Psoas muscle (tissue), 8 donors: ENCODE data around the gene PLPP3. TPM values are rescaled to one million over a fixed set of nuclear protein-coding genes. Genes with fewer than 3 reads are reported as not detected.

Source experiments
- ATAC-seq, 4 donors: fragments of 200-7000 bp; cut with Tn5 transposase; one replicate each; pipeline ENCODE4 v1.9.1; 2020; ENCODE audit warnings: moderate library complexity in 3 of 4, mild to moderate bottlenecking in 2 of 4
- DNase-seq, 2 donors: peaks; one replicate each; pipeline ENCODE4 v3.0.0-alpha.2; 2020
- H3K27ac ChIP-seq: fragments of 200-600 bp; one replicate; pipeline ENCODE4 v1.8.0; 2022
- H3K27me3 ChIP-seq, 3 donors: fragments of 200-600 bp in 1 of 3; one replicate each; pipeline versions ENCODE4 v1.6.1 to v1.8.0; 2013 to 2022; ENCODE audit warnings: low read length in 2 of 3, mild to moderate bottlenecking in 2 of 3, moderate library complexity in 1 of 3; ENCODE audit not compliant: insufficient read depth in 3 of 3
- H3K36me3 ChIP-seq, 2 donors: fragments of 200-600 bp in 1 of 2; one replicate each; pipeline versions ENCODE4 v1.6.1 to v1.8.0; 2013 to 2022; ENCODE audit warnings: low read depth in 1 of 2, mild to moderate bottlenecking in 1 of 2, moderate library complexity in 1 of 2; ENCODE audit not compliant: insufficient read depth in 1 of 2
- H3K4me1 ChIP-seq: fragments of 200-600 bp; one replicate; pipeline ENCODE4 v1.8.0; 2022
- H3K4me3 ChIP-seq: fragments of 200-600 bp; one replicate; pipeline ENCODE4 v1.8.0; 2022; ENCODE audit warnings: mild to moderate bottlenecking
- H3K9me3 ChIP-seq: fragments of 200-600 bp; one replicate; pipeline ENCODE4 v1.8.0; 2022
- WGBS, 3 donors: extraction: QIAGEN DNeasy Blood & Tissue Kit; methylation state at CpG; one replicate each; pipeline versions ENCODE4 v1.1.6 to v1.1.7; 2013; 5-methylcytosine and 5-hydroxymethylcytosine counted together
- intact Hi-C, 2 donors: fragments of 100-400 bp; cut with DNase I; formaldehyde crosslinking; loops; one replicate each; pipeline versions ENCODE4 v1.11.0 to v1.14.2; 2022
- polyA plus RNA-seq, 3 donors: library from polyadenylated mRNA; stranded (reverse); fragments of 200-250 nt; gene quantifications; one replicate each; pipeline ENCODE4 v1.2.3, GENCODE V29; 2013
- total RNA-seq, 4 donors: library from RNA; stranded (reverse); fragmentation: NEBNext Ultra II Directional in 2 of 4; extraction: Animal tissue kit (Norgen Biotek cat#: 25700) in 2 of 4; gene quantifications; one replicate each; pipeline versions ENCODE4 v1.2.1 to v1.2.4, GENCODE V29; 2021 to 2023
- TF ChIP-seq, protein P1 (sequence below): fragments of 200-600 bp; IDR thresholded peaks from one replicate; pipeline ENCODE4 v1.8.0; 2022; ENCODE audit warnings: antibody characterized with exemption
- donor health status: healthy with polysubstance abuse.
- donor health status: DM: no; HTN: no; CAD: no; lungs with moderate emphysema.
- donor health status: Bipolar disorder and iron deficiency.
- donor health status: healthy.
- donor health status: DM: yes; HTN: yes; CAD: no.
- donor health status: DM: no; HTN: no; CAD: no.
- donor health status: DM: no; HTN: no; CAD: no.
- donor health status: DM: yes; HTN: yes; CAD: no.

PLPP3 gene
- total and polyA plus RNA-seq, 7 donors, result 35.5 to 69.1 (median 46.3) TPM

DNA sequence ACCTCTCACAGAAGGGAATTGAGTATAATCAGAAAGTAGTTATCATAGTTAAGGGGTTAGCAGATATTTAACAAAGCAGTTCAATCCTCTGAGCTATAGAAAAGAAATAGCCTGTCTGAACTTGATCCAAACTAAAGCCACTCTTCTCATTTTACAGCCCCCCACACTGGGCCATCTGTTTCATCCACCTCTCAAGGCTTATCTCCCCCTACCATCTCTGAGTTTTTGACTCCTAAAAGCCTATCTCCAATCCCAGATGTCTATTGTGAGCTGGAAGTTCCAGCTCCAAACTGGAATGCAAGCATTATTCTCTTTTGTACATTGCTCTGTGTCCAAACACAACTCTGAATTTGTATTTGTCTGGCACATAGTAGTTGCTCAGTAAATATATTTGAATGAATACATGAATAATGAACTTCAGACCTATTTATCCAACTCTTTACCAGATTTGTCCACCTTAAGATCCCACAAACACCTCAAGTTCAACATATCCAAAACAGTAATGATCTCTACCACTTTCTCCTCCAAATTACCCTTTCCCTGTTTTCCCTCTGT, 98.1 kb downstream of the PLPP3 start:
- TF ChIP-seq, protein P1, sequence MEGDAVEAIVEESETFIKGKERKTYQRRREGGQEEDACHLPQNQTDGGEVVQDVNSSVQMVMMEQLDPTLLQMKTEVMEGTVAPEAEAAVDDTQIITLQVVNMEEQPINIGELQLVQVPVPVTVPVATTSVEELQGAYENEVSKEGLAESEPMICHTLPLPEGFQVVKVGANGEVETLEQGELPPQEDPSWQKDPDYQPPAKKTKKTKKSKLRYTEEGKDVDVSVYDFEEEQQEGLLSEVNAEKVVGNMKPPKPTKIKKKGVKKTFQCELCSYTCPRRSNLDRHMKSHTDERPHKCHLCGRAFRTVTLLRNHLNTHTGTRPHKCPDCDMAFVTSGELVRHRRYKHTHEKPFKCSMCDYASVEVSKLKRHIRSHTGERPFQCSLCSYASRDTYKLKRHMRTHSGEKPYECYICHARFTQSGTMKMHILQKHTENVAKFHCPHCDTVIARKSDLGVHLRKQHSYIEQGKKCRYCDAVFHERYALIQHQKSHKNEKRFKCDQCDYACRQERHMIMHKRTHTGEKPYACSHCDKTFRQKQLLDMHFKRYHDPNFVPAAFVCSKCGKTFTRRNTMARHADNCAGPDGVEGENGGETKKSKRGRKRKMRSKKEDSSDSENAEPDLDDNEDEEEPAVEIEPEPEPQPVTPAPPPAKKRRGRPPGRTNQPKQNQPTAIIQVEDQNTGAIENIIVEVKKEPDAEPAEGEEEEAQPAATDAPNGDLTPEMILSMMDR, result no peak
- H3K9me3 ChIP-seq, result no peaks in the 10 kb centered on the region
- intact Hi-C loops, result no loop called here
- H3K27me3 ChIP-seq, result no peaks in the 10 kb centered on the region
- no peaks in the 10 kb centered on the region for H3K4me1 ChIP-seq
- ATAC-seq, result no peak
- no peak overlapping the region for H3K27ac ChIP-seq
- no peak overlapping the region for H3K4me3 ChIP-seq
- no peak for DNase-seq
- H3K36me3 ChIP-seq, result no peaks in the 10 kb centered on the region

DNA sequence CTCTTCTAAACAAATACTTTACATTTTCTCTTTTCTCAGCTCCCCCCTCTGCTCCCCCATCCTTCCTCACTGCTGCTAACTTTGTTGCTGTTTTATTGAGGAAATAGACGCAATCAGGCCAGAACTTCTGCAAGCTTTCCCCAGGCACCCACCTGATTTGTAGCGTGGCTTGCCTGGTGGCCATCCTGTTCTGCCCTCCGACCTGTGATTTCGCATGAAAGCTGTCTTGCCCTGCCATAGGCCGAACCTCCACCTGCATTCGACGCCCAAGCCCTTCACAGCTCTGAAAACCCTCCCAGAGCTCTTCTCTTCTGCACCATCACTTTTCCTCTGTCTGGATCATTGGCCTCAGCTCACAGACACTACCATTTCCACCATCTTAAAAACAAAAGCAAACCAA, 100.6 kb downstream of the PLPP3 start:
- no peaks in the 10 kb centered on the region for H3K36me3 ChIP-seq
- H3K9me3 ChIP-seq, result no peaks in the 10 kb centered on the region
- DNase-seq (no peak), ATAC-seq (no peak)
- H3K27me3 ChIP-seq, result no peaks in the 10 kb centered on the region
- intact Hi-C loops, result no loop called here
- no peak overlapping the region for H3K4me3 ChIP-seq
- WGBS, 3 donors, result 94 to 98% (median 94%) methylated on average over 7 of the region's 7 CpGs
- H3K27ac ChIP-seq, result no peak overlapping the region
- TF ChIP-seq, protein P1, result no peak
- H3K4me1 ChIP-seq, result no peaks in the 10 kb centered on the region

DNA sequence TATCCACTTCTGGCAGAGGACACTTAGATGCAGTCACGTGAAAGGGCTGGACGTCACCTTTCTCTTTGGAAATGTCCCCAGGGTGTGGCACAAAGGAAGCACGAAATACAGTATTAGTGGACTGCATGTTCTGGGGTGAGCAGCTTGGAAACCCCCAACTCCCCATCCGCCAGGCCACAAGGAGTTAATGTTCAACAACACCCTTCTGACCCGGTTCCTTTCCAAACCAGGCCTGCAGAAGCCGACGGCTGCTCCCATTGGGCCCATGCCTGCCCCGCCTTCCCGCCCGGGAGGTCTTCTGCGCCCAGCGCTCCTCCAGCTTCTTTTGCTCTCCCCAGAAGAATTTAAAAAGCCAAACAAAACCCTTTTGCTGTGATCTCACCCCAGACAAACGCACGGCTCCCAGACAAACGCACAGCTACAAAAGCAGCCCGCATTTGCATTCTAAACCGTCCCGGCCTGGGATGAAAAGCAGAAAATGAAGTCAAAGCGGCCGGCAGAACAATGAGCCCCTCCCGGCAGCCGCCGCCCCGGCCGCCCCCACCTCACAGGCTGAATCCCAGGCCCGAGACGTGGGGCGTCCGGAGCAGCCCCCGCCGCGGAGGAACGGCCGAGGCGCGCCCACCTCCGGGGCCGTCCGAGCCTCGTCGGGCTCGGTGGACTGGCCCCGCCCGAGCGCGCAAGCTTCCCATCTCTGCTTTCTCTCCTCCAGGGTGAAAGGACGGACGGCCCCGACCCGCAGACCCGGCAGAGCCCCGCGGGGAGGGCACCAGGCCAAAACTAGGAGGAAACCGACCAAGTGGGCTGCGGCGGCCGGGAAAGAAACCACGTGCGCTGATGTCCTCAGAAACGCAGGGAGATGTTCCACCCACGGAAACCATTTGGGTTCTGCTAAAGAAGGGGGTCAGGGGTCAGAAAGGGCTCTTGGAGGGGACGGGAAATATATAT, 101.9 kb downstream of the PLPP3 start:
- ATAC-seq (peak; percentile 77 to 87 (median 80)), DNase-seq (peak; percentile 59 to 83)
- Histone ChIP-seq H3K36me3 (no peaks in the 10 kb centered on the region), H3K27ac (peak overlapping the region; percentile 69), H3K9me3 (no peaks in the 10 kb centered on the region), H3K4me1 (no peaks in the 10 kb centered on the region), H3K27me3 (no peaks in the 10 kb centered on the region), H3K4me3 (peak overlapping the region; percentile 78)
- intact Hi-C loops, result no loop called here
- TF ChIP-seq, protein P1, result no peak
- WGBS, 3 donors, result 3 to 6% (median 3%) methylated on average over 62 of the region's 62 CpGs

DNA sequence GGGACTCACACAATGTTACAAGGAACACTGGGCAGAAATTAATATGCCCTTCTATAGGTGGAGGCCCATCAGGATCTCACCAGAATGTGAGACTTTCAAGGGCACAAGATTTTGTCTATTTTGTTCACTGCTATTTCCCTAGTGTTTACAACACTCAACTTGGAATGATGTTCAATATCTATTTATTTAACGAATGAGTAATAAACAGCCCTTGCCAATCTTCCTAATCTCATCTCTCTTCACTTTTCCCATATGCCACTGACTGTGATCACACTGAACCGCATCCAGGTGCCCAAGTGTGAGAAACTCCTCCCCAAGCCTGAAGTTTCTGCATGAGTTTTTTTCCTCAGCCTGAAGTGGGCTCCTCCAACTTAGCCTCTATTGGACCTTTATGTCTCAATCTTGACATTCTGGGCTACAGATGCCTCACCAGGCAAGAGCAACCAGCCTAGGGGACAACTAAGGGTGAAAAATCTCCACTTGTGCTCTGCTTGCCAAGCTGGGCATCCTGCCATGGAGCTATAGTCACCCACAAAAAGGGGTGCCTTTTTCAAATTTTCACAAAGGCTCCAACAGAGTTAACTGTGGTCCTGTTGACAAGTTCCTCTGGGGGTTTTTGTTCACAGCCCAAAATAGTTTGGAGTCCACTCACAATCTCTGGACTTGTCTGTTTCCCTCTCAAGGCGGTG, 105.6 kb downstream of the PLPP3 start:
- intact Hi-C loops, result no loop called here
- Histone ChIP-seq H3K4me1 (peaks cover 10% of the 10 kb centered on the region), H3K4me3 (no peak overlapping the region), H3K36me3 (no peaks in the 10 kb centered on the region), H3K27me3 (no peaks in the 10 kb centered on the region), H3K9me3 (no peaks in the 10 kb centered on the region), H3K27ac (no peak overlapping the region)
- DNase-seq (no peak), ATAC-seq (no peak)
- WGBS, 3 donors, result 73 to 89% (median 79%) methylated on average over 3 of the region's 3 CpGs
- TF ChIP-seq, protein P1, result no peak
